Measurements from ENCODE around the gene SSR4. TPM values are rescaled to one million over a fixed set of nuclear protein-coding genes. Genes with fewer than 3 reads are reported as not detected.

Gene SSR4
- polyA plus RNA-seq, 2 of the 4 experiments (the other 2 are of a cell fraction) = 212 to 352 TPM

DNA sequence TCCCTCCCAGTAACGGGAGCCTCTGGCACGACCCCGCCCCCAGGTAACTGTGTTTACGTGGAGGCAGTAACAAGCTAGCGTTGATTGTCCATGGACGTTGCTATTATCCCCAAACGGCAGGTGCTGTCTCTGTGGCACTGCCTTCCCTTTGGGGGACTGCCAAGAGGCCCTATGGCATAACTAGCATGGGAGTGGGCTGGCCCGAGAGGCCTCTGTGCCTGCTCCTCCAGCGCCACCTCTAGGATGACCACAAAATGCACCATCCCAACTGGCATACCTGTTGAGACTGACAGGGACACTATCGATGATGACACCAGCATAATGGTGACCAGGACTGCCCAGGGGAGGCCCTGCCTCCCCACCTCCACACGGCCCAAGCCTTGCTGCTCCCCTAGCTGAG, 12.2 kb upstream of the SSR4 start:
- 87% methylated on average over 3 of the region's 11 CpGs for WGBS (ENCODE audit: missing lambda C conversion rate)
- Histone ChIP-seq H3K4me1 (no peaks in the 10 kb centered on the region), H3K27ac (no peak overlapping the region), H3K9me3 (no peaks in the 10 kb centered on the region), H3K4me3 (no peak overlapping the region), H3K4me2 (no peak overlapping the region)
- TF ChIP-seq CBX2 (IDR thresholded peaks at IDR 0.05; ENCODE audit: borderline replicate concordance, low read depth) = no peak
- TF ChIP-seq KDM1A (IDR thresholded peaks at IDR 0.05; ENCODE audit: low read depth) = no peak
- no peak for TF ChIP-seq HOXA7 (CRISPR knock-in tag; IDR thresholded peaks at IDR 0.05)
- TF ChIP-seq POLR2A (IDR thresholded peaks at IDR 0.05; ENCODE audit: low read length) = no peak
- no peak for TF ChIP-seq MYC (IDR thresholded peaks at IDR 0.05; ENCODE audit: borderline replicate concordance, low read length)
- TF ChIP-seq CHD2 (IDR thresholded peaks at IDR 0.05; ENCODE audit: low read length, partially characterized antibody) = no peak
- no peak for TF ChIP-seq GATA3 (IDR thresholded peaks at IDR 0.05; ENCODE audit: borderline replicate concordance)
- no peak for TF ChIP-seq RNF2 (IDR thresholded peaks at IDR 0.05; ENCODE audit: borderline replicate concordance, low read depth)
- no peak for DNase-seq (ENCODE audit: low read depth in 1 of 2, low spot score in 1 of 2)
- no peak for FAIRE-seq
- POLR2A ChIA-PET = interaction anchor here (1.0 kb wide), 1 partner anchor 12 kb away, joined by 3 read pairs; the partner anchor contains the start of genes IDH3G and SSR4
- ATAC-seq = peak in 1 of 2 experiments; percentile 11; a peak in 3 of 6 replicates
- CTCF ChIA-PET = interaction anchor here (1.0 to 4.9 kb wide), 5 partner anchors 12 to 56 kb away, joined by 3 to 27 read pairs (median 3); partner anchors contain the start of genes IDH3G, PLXNB3 and SSR4

DNA sequence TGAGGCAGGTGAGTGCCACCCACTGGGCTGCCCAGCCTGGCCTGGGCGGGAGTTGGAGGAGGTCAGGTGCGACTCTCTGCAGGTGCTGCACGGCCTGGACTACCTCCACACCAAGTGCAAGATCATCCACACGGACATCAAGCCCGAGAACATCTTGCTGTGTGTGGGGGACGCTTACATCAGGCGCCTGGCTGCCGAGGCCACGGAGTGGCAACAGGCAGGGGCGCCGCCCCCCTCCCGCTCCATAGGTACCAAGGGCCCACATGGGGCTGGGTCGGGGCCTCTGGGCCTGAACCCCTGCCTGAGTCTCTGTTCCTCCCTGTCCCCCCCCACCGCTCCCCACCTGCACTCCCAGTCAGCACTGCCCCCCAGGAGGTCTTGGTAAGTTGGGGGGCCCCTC, 11.6 kb upstream of the SSR4 start:
- no peak overlapping the region for H3K27ac ChIP-seq
- H3K4me3 ChIP-seq = no peak overlapping the region
- no peaks in the 10 kb centered on the region for H3K9me3 ChIP-seq
- WGBS (ENCODE audit: missing lambda C conversion rate) = 90% methylated on average over 2 of the region's 14 CpGs
- DNase-seq (ENCODE audit: low read depth in 1 of 2, low spot score in 1 of 2) (no peak), ATAC-seq (no peak), FAIRE-seq (no peak)
- CTCF ChIA-PET = interaction anchor here (1.0 to 1.1 kb wide), 2 partner anchors 12 kb away, joined by 3 read pairs; partner anchors contain the start of genes IDH3G and SSR4
- no peak overlapping the region for H3K4me2 ChIP-seq
- no peaks in the 10 kb centered on the region for H3K4me1 ChIP-seq
- POLR2A ChIA-PET = no interaction called here
- TF ChIP-seq KDM5A (IDR thresholded peaks at IDR 0.05) (no peak), HEYL (CRISPR knock-in tag; IDR thresholded peaks at IDR 0.05) (no peak), HDAC2 (IDR thresholded peaks at IDR 0.05) (no peak), CBX8 (IDR thresholded peaks at IDR 0.05) (no peak), CBX2 (IDR thresholded peaks at IDR 0.05; ENCODE audit: borderline replicate concordance, low read depth) (no peak), NPAS2 (CRISPR knock-in tag; IDR thresholded peaks at IDR 0.05; ENCODE audit: borderline replicate concordance) (no peak), MAFK (IDR thresholded peaks at IDR 0.05; ENCODE audit: partially characterized antibody) (no peak)

DNA sequence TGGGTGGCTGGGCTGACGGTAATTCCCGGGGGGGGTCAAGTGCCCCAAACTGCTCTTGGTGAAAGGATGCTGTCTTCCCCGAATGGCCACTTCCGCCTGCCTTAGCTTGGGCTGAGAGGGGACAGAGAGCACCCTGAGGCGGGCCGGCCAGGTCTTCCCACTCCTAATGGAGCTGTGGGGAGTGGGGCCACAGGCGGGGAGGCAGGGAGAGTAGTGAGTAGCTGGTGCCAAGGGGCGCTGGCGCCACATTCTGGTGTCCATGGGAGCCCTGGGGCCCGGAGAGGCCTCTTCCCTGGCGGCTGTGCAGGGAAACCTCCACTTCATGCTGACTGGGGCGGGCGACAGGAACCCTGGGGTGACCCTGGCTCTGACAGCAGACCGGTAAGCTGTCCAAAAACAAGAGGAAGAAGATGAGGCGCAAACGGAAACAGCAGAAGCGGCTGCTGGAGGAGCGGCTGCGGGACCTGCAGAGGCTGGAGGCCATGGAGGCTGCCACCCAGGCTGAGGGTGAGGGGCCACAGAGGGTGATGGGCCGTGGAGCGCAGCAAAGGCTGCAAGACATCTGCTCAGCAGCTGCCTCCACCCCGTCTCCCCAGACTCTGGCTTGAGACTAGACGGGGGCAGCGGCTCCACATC, 11.0 kb upstream of the SSR4 start:
- FAIRE-seq = no peak
- POLR2A ChIA-PET = interaction anchor here (0.6 to 1.8 kb wide), 2 partner anchors 11 to 17 kb away, joined by 3 to 4 read pairs; partner anchors contain the start of genes IDH3G and SSR4
- Histone ChIP-seq H3K9me3 (no peaks in the 10 kb centered on the region), H3K27ac (no peak overlapping the region), H3K4me2 (no peak overlapping the region), H3K4me3 (no peak overlapping the region), H3K4me1 (no peaks in the 10 kb centered on the region)
- 91% methylated on average over 18 of the region's 24 CpGs for whole genome bisulfite sequencing (ENCODE audit: missing lambda C conversion rate)
- no peak for ATAC-seq
- TF ChIP-seq JUN (IDR thresholded peaks at IDR 0.05) (no peak), SREBF2 (IDR thresholded peaks at IDR 0.05) (no peak)
- DNase-seq (ENCODE audit: low read depth in 1 of 2, low spot score in 1 of 2) = no peak
- CTCF ChIA-PET = interaction anchor here (1.9 kb wide), 1 partner anchor 20 kb away, joined by 6 read pairs; the partner anchor contains the start of gene PLXNB3

DNA sequence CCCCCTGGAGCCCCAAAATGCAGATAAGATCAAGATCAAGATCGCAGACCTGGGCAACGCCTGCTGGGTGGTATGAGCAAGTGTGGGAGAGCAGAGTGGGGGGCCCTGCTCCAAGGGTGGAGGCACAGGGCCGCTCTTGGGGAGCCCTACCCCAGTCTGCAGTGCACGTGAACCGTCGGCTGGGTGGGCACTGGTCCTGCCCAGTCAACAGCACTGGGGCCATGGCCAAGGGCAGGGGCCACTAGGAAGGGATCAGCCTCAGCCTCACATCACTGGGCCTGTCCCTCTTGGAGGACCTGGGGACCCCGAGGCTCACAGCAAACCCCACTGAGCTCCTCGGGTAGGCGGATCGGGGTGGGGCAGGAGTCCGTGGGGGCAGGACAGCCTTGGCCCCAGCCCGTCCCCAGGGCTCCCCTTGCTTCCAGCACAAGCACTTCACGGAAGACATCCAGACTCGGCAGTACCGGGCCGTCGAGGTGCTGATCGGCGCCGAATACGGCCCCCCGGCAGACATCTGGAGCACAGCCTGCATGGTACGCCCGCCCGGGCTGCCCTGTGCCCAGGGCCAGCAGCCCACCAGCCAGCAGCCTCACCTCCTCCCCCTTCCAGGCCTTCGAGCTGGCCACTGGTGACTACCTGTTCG, 10.0 kb upstream of the SSR4 start:
- no peak overlapping the region for H3K4me3 ChIP-seq
- FAIRE-seq (no peak), ATAC-seq (no peak), DNase-seq (ENCODE audit: low read depth in 1 of 2, low spot score in 1 of 2) (no peak)
- POLR2A ChIA-PET = interaction anchor here (1.8 kb wide), 1 partner anchor 10 kb away, joined by 4 read pairs; the partner anchor contains the start of genes IDH3G and SSR4
- H3K4me2 ChIP-seq = no peak overlapping the region
- 93% methylated on average over 6 of the region's 27 CpGs for WGBS (ENCODE audit: missing lambda C conversion rate)
- H3K27ac ChIP-seq = no peak overlapping the region
- TF ChIP-seq RCOR1 (IDR thresholded peaks at IDR 0.05; ENCODE audit: low read depth, low read length) (no peak), RAD21 (conservative IDR thresholded peaks at IDR 0.05 in 1 of 2, IDR thresholded peaks at IDR 0.05 in 1 of 2) (no peak), POLR2A (IDR thresholded peaks at IDR 0.05; ENCODE audit: low read length) (no peak), NR3C1 (IDR thresholded peaks at IDR 0.05) (no peak), ZC3H11A (IDR thresholded peaks at IDR 0.05) (no peak), ESRRA (IDR thresholded peaks at IDR 0.05; ENCODE audit: borderline replicate concordance, low read length) (no peak), HDAC2 (IDR thresholded peaks at IDR 0.05) (no peak), KDM1A (IDR thresholded peaks at IDR 0.05; ENCODE audit: low read depth) (no peak), MYC (IDR thresholded peaks at IDR 0.05; ENCODE audit: borderline replicate concordance, low read length) (no peak), HOXB13 (CRISPR knock-in tag; IDR thresholded peaks at IDR 0.05; ENCODE audit: low read depth) (no peak), MAZ (IDR thresholded peaks at IDR 0.05; ENCODE audit: borderline replicate concordance, low read depth, low read length) (no peak), HOXB5 (CRISPR knock-in tag; IDR thresholded peaks at IDR 0.05) (no peak), EHMT2 (IDR thresholded peaks at IDR 0.05; ENCODE audit: low read depth) (no peak), TFCP2L1 (CRISPR knock-in tag; IDR thresholded peaks at IDR 0.05) (no peak)
- TF ChIP-seq, protein P1, sequence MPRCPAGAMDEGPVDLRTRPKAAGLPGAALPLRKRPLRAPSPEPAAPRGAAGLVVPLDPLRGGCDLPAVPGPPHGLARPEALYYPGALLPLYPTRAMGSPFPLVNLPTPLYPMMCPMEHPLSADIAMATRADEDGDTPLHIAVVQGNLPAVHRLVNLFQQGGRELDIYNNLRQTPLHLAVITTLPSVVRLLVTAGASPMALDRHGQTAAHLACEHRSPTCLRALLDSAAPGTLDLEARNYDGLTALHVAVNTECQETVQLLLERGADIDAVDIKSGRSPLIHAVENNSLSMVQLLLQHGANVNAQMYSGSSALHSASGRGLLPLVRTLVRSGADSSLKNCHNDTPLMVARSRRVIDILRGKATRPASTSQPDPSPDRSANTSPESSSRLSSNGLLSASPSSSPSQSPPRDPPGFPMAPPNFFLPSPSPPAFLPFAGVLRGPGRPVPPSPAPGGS (IDR thresholded peaks at IDR 0.05) = no peak
- TF ChIP-seq, protein P2, sequence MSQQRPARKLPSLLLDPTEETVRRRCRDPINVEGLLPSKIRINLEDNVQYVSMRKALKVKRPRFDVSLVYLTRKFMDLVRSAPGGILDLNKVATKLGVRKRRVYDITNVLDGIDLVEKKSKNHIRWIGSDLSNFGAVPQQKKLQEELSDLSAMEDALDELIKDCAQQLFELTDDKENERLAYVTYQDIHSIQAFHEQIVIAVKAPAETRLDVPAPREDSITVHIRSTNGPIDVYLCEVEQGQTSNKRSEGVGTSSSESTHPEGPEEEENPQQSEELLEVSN (IDR thresholded peaks at IDR 0.05; ENCODE audit: borderline replicate concordance, low read depth) = no peak
- no peaks in the 10 kb centered on the region for H3K9me3 ChIP-seq
- CTCF ChIA-PET = interaction anchor here (1.7 to 1.9 kb wide), 2 partner anchors 12 to 21 kb away, joined by 5 to 6 read pairs; partner anchors contain the start of gene PLXNB3
- no peaks in the 10 kb centered on the region for H3K4me1 ChIP-seq

All from A549 (cell line).